HK-2 (cell line): ENCODE results near the gene USP48.
"Not testable (repeated sequence)": the region's sequence is repeated elsewhere in the genome, so short reads cannot be mapped to it uniquely, and the experiment has no call there.

Experiments used
- DNase-seq: peaks from one replicate; pipeline ENCODE4 v3.0.0-alpha.2; 2018; ENCODE audit not compliant: unreplicated experiment

Gene USP48

DNA sequence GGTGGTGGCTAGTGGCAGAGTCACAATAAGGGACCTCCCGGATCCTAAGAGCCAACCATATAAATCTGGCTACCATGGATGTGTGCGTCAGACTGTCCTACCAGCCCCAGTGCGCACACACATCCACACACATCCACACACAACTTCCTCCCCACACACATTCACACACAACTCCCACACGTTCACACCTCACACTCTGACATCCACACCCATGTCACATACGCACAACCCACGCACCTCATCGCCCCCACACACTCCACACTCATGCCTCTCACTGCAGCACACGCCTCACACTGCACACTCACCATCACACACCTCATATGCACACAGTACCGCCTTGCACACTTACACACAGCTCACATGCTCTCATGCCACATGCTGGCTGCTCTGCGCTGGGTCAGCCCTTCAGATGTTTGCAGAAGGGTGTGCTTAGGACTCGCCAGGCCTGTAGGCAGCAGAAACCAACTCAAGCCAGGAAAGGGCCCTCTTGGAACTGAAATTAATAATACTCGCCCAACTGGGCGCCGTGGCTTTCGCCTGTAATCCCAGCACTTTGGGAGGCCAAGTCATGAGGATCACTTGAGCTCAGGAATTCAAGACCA lies 32.1 kb upstream of the USP48 start:
- no peak for DNase-seq

DNA sequence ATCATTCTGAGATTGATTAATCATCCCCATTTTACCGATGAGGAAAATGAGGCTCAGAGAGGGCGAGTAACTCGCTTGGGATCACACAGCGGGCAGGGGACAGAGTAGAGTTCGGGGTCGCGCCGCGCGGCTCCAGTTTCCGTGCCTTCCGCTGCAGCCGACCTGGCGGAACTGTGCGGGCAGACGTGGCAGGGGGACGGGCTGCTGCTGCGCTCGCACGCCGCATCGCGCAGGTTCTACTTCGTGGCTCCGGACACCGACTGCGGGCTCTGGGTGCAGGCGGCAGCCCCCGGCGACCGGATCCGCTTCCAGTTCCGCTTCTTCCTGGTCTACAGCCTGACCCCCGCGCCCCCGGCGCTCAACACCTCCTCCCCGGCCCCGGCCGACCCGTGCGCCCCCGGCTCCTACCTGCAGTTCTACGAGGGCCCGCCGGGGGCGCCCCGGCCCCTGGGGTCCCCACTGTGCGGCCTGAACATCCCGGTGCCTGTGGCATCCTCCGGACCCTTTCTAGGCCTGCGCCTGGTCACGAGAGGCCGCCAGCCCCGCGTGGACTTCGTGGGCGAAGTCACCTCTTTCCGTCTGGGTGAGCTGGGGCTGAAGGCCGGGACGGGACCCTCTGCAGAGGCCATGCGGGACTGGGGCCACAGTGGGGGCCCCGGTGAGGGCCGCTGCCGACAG lies 31.4 kb upstream of the USP48 start:
- DNase-seq, result no peak

DNA sequence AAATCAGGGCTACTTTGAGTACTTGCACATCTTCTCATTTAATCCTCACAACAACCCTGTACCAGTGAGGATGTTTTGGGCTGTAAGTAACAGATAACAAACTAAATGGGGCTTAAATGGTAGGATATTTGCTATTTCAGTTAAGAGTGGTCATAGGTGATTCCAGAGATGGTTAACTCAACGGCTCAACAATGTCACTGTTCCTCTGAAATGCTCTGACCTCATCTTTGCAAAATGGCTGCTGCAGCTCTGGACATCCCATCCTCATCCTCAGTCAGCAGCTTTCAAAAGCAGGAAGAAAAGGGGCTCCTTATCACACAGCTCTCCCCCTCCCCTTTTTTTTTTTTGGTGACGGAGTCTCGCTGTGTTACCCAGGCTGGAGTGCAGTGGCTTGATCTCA lies 30.6 kb upstream of the USP48 start:
- no peak for DNase-seq

DNA sequence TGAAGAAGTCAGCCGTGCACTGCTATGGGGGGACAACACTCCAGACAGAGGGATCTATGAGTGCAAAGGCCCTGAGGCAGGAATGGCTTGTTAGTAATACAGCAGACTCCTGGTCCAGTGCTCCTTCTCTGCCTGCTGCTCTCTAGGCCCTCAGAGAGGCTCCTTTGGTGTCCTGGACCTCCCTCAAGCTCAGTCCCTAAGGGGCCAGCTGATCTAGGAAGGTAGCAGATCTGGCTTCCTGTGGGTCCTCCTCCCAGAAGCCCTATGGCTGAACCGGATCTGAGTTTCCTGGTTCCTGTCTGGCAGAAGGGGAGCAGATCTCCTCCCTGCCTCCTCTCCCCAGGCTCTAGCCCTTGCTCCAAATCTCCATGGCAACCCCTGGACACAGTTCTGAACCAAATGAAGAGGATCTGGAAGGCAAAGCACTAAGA lies 28.9 kb upstream of the USP48 start, which contains the start of gene LDLRAD2:
Gene LDLRAD2, plus strand, starts transcription at position 391 of the 431 bp plus-strand sequence. CDS start 187 bp downstream, outside the sequence.
- no peak for DNase-seq

DNA sequence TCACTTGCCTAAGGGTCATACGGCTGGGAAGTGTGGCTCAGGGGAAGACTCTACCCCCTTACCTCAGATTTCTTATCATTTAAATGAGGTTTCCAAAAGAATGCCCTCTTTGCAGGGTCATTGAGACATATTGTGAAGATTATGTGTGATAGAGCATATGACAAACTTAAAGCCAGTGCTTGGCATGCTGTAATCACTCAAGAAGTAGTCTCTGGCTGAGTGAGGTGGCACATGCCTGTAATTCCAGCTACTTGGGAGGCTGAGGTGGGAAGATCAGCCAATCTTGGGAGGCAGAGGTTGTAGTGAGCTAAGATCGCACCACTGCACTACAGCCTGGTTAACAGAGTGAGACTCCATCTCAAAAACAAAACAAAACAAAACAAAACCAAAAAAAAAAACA lies 21.6 kb upstream of the USP48 start:
- DNase-seq, result no peak

DNA sequence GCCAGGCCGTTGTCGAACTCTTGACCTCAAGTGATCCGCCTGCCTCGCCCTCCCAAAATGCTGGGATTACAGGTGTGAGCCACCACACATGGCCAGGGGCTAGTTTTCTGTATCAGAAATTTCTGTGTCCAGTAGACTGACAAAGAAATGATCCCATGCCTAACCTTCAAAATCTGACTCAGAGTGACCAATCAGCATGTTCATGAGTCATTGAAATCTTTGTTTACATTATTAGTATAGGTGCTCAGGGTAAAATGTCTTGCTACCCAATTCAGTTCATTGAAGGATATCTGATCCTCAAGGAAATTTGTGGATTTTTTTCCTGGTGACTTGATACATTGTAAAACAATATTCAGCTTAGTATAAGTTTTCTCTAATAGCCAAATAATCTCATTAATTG lies 18.2 kb upstream of the USP48 start:
- no peak for DNase-seq

DNA sequence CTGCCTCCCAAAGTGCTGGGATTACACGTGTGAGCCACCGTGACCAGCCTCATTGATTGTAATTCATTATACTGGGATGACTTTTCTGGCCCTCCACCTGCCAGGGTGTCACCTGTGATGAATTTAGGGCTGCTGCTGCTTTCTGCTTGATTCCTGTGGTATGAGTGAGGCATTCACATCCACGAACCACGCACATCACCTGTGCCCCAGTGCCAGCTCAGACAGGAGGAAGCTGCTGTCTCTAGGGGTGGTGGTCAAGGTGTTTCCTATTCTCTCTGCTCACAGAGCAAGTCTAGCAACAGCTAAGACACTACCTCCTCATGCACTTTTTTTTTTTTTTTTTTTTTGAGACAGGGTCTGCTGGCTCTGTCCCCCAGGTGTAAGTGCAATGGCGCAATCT lies 16.8 kb upstream of the USP48 start:
- no peak for DNase-seq

DNA sequence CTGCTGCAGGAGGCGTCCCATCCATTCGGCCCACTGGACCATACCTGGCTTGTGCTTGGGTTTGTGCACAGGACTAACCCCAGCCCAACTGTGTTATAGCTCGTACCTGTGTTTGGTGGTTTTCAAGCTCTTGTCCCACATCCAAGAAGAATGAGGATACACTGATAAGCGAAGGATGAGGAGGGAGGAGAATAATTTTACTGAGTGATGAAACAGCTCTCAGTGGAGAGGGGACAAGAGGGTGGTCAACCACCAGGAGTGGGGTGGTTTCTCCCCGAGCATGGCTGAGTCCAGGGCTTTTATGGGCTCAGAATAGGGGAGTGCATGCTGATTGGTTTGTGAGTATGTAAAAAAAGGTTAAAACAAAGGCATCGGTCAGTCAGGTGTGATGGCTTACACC lies 12.1 kb upstream of the USP48 start:
- DNase-seq, result no peak

DNA sequence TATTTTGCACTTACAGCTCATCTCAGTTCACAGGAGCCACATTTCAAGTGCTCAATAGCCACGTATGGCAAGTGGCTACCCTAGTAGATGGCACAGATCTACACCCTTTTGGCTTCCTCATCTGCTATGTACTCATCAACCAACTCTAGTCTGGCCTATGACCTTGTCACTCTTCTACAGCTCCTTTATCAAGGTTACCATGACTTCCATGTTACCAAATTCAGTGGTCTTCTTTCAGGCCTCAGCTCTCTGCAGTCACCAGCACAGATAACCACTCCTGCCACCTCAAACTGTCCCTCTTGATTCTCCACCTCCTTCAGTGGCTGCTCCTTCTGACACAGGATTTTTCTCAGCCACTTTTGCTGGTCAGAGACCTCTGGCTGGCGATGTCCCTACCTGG lies 11.7 kb upstream of the USP48 start:
- DNase-seq, result no peak

DNA sequence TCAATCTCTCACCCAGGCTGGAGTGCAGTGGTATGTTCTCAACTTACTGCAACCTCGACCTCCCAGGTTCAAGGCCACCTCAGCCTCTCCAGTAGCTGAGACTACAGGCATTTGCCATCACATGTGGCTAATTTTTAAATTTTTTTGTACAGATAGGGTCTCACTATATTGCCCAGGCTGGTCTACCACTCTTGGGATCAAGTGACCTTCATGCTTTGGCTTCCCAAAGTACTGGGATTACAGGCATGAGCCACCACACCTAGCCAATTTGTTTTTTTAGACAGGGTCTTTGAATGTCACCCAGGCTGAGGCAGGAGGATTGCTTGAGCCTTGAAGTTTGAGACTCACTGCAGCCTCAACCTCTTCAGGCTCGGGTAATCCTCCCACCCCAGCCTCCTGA lies 10.2 kb upstream of the USP48 start:
- no peak for DNase-seq

DNA sequence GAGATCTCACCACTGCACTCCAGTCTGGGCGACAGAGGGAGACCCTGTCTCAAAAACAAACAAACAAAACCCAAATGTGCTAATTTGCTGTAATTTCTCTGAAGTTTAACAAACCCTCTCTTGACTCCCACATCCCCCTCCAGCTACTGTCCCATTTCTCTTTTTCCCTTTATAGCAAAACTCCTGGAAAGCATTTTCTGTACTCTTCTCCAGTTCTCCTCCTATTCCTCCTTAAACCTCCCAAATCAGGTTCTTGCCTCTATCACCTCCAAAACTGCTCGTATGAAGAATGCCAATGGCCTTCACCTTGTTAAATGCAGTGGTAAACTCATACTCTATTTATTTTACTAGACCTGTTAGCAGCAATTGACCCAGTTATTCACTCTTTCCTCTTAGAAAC lies 3.7 kb upstream of the USP48 start:
- no peak for DNase-seq

DNA sequence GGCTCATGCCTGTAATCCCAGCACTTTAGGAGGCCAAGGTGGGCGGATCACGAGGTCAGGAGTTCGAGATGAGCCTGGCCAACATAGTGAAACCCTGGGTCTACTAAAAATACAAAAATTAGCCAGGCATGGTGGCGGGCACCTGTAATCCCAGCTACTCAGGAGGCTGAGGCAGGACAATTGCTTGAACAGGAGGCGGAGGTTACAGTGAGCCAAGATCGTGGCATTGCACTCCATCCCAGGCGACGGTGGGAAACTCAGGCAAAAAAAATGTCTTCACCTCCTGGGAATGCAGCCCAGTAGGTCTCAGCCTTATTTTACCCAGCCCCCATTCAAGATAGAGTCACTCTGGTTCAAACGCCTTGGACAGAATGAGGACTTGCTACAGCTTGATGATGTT lies 2.8 kb upstream of the USP48 start:
- not testable (repeated sequence) for DNase-seq

DNA sequence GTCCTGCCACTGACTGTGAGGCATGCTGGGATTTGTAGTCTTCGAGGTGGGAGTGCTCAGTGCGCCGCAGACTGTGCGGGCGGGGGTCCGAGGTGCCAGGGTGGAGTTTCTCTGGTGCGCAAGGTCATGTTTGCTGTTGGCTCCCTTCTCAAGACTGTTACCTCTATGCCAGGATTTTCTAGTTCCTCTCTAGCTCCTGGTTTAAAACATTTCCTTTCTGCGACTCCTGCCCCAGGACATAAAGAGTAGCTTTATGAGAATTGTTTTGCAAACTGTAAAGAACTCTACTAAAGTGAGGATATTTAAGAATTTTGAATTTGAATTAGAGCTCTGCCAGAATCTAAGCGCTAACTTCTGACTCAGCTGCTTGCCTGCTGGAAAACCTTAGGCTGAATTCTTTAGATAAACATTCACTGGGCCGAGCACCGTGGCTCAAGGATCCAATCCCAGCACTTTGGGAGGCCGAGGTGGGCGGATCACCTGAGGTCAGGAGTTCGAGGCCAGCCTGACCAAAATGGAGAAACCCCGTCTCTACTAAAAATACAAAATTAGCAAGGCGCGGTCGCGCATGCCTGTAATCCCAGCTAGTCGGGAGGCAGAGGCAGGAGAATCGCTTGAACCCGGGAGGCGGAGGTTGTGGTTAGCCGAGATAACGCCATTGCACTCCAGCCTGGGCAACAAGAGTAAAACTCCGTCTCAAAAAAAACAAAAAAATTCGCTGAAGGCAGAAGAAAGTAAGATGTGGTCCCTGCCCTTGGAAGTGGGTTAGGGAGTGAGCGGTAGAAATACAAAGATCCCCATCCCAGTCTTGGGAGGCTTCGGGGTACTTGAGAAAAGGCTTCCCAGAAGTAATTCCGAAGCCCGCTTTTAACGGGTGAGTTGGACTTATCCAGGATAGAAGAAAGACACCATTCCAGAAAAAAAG lies 992 bp upstream of the USP48 start:
- DNase-seq, result peak; percentile 96

DNA sequence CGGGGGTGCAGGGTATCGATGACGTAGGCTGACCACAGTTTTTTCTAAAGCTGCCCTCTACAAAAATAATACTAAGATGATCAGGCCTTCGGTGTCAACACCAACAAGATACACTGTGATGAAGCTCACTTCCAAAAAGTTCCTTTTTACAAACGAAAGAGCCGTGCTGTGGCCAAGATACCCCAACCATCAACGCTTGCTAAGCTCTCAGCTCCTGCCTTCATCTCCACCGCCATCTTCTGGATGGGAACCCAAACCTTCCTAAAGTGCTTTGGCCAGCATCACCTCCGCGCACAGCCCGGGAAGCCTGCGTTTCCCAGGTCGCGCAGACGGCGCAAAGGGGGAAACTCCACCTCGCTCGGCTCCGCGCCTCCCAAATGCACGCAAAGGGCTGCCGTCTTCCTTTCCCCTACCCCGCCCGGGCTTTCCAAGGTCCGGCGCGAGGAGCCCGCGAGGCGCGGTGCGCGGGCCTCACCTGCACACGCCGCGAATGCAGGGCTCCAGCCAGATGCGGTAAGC lies 541 bp downstream of the USP48 start:
- DNase-seq, result peak; percentile 59

DNA sequence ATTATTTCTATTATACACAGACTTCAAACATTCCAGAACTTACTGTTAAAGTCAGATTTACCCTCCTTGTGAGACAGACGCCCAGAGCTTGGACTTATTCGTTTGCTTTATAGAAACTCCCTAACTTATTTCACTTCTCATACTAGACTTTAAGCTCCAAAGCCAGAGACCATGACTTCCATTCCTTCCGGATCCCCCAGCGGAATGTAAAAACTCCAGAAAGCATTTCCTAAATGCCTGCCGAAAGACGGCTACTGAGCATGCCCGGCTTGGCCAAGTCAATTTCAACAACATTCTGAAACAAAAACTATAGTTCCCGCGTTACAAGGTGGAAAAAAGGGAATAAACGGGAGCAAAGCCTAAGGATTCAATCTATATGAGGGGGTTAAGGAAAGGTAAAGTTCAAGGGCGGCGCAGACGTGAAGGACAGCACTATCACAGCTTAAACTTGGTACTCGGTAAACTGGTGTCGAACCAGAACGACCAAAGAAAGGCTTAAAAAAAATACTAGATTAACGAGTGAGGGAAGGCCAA lies 1.1 kb downstream of the USP48 start:
- peak; percentile 30 for DNase-seq

DNA sequence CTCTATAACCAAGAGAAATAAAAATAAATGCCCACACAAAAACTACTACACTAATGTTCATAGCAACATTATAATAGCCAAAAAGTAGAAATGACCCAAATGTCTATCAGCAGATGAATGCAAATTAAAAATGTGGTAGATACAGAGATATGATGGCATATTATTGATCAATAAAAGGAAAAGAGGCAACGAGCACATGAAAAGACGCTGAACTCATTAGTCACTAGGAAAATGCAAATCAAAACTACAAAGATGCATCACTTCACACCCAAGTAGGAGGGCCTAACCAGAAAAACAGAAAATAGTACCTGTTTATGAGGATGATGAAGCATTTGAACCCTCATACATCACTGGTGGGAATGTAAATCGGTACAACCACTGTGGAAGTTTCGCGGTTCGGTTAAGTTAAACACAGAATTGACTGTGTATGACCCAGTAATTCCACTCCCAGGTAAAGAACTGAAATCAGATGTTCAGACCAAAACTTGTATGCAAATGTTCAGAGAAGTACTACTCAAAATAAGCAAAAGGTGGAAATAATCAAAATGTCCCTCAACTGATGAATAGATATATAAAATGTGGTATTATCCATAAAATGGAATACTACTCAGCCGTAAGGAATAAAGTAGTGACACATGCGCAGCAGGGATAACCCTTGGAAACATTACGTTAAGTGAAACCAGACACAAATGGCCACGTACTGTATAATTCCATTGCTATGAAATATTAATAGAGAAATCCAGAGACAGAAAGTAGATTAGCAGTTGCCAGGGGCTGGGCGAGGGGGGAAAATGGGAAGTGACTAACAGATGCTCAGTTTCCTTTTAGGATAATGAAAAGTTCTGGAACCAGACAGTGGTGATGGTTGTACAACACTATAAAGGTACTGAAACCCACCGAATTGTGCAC lies 3.1 kb downstream of the USP48 start:
- DNase-seq, result no peak

DNA sequence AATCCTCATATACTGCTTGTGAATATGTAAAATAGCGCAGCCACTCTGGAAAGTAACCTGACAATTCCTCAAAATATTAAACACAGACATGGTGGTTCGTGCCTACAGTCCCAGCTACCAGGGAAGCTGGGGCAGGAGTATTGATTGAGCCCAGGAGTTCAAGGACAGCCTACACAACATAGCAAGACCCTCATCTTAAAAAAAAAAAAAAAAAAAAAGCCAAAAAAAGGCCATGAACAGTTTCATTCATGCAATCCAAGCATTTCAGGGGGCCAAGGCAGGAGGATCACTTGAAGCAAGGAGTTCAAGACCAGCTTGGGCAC lies 4.6 kb downstream of the USP48 start:
- no peak for DNase-seq

DNA sequence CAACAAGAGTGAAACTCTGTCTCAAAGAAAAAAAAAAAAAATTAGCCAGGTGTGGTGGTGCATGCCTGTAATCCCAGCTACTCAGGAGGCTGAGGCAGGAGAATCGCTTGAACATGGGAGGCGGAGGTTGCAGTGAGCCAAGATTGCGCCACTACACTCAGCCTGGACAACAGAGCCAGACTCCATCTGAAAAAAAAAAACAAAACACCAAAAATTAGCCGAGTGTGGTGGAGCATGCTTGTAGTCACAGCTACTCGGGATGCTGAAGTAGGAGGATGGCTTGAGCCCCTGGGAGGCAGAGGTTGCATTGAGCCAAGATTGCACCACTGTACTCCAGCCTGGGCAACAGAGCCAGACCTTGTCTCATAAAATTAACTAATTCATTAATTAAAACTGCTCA lies 6.0 kb downstream of the USP48 start:
- not testable (repeated sequence) for DNase-seq

DNA sequence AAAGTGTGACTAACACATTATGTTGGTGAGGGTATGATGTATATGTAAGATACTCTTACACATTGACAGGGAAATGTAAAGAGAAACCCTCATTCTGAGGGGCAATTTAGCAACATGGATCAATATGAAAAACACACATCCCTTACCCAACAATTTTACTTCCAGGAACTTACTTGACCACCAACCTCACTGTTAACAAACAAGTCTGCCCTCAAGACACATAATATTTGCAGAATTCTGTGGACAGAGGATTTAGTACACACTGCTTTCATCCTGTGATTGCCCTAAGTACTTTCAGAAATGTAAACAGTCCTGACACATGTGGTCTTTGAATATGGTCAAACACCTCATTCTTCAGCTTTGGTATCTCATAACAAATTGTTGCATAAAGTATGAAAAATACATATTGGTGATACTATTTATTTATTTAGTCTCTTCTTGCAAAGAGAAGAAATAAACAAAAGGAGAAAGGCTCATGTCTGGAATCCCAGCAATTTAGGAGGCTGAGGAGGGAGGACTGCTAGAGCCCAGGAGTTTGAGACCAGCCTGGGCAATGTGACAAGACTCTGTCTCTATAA lies 6.9 kb downstream of the USP48 start:
- no peak for DNase-seq

DNA sequence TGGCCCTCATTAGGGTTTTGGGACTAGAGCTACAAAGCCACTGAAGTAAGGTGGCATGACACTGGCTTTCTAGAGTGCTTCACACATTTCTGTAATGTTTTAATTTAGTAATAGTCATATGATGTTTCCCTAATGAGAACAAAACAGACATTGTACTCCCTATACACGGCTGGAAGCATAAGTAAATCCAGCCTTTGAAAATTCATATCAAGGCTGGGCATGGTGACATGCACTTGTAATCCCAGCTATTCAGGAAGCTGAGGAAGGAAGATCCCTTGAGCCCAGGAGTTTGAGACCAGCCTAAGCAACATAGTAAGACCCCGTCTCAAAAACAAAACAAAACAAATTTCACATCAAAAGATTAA lies 7.4 kb downstream of the USP48 start:
- DNase-seq, result no peak
